ENCODE measurements around the gene UPF3B.
"Not testable (repeated sequence)": the region's sequence is repeated elsewhere in the genome, so short reads cannot be mapped to it uniquely, and the experiment has no call there.

GRCh38 chrX:119824221-119824620, 28.5 kb downstream of the UPF3B start:
- TF ChIP-seq POLR2A (IDR thresholded peaks at IDR 0.05); CTCF (IDR thresholded peaks at IDR 0.05 in 8 of 11, conservative IDR thresholded peaks at IDR 0.05 in 3 of 11): not testable (repeated sequence)

Measured in spleen (tissue), 7 donors.